GM12891 (cell line): Measurements from ENCODE around the gene SLC25A44.

ENCODE experiments used
- POLR2A ChIP-seq: IDR thresholded peaks from 2 replicates; pipeline ENCODE4 v1.6.1; 2011; ENCODE audit warnings: low read depth, low read length, control low read depth
- POLR2AphosphoS5 ChIP-seq: IDR thresholded peaks from 2 replicates; pipeline ENCODE4 v1.6.1; 2011; ENCODE audit warnings: low read depth, low read length, control low read depth
- POU2F2 ChIP-seq: IDR thresholded peaks from 2 replicates; pipeline ENCODE4 v1.6.1; 2011; ENCODE audit warnings: low read depth, mild to moderate bottlenecking, control low read depth, low read length, moderate library complexity
- TAF1 ChIP-seq: IDR thresholded peaks from 2 replicates; pipeline ENCODE4 v1.6.1; 2011; ENCODE audit warnings: low read depth, low read length, control low read depth

- TF ChIP-seq POLR2A = no peak
- TF ChIP-seq TAF1 = no peak
- TF ChIP-seq POLR2AphosphoS5 = no peak
- TF ChIP-seq POU2F2 = no peak
Observed at GRCh38 chr1:156148216-156148615, 45.7 kb upstream of the SLC25A44 start.
